SW480 (cell line): Measurements from ENCODE around the gene IQCE.
A peak's percentile ranks its signal among the peaks of the same experiment; 100 is the strongest.

ENCODE experiments used
- DNase-seq: peaks from one replicate; pipeline ENCODE4 v3.0.0-alpha.2; 2016; ENCODE audit warnings: low spot score

The IQCE gene

GRCh38 chr7:2634267-2635145 is 75.7 kb downstream of the IQCE start:
- DNase-seq: no peak

- no peak for DNase-seq
These were observed 76.4 kb downstream of the IQCE start for GRCh38 chr7:2635148-2635668.

- no peak for DNase-seq
These were observed 77.3 kb downstream of the IQCE start for GRCh38 chr7:2635810-2636701.

GRCh38 chr7:2637066-2637471 is 78.3 kb downstream of the IQCE start:
- no peak for DNase-seq

GRCh38 chr7:2637505-2638223 is 78.9 kb downstream of the IQCE start:
- no peak for DNase-seq

- no peak for DNase-seq
These were observed 79.6 kb downstream of the IQCE start for GRCh38 chr7:2638224-2638991.

- DNase-seq: no peak
These were observed 80.5 kb downstream of the IQCE start for GRCh38 chr7:2639181-2639681.

GRCh38 chr7:2639695-2640481 is 81.1 kb downstream of the IQCE start:
- DNase-seq: no peak

GRCh38 chr7:2640482-2640830 is 81.7 kb downstream of the IQCE start:
- no peak for DNase-seq

GRCh38 chr7:2640846-2641316 is 82.1 kb downstream of the IQCE start:
- peak; percentile 69 for DNase-seq

- peak; percentile 96 for DNase-seq
These were observed 82.9 kb downstream of the IQCE start for GRCh38 chr7:2641406-2642393.

GRCh38 chr7:2643386-2644219 is 84.8 kb downstream of the IQCE start:
- DNase-seq: no peak

- DNase-seq: no peak
These were observed 85.4 kb downstream of the IQCE start for GRCh38 chr7:2644220-2644561.

- DNase-seq: no peak
These were observed 85.9 kb downstream of the IQCE start for GRCh38 chr7:2644562-2645273.

- no peak for DNase-seq
These were observed 86.6 kb downstream of the IQCE start for GRCh38 chr7:2645274-2645868.

- DNase-seq: no peak
These were observed 87.5 kb downstream of the IQCE start for GRCh38 chr7:2646336-2646679.
